AG04450 (cell line): ENCODE results near the gene SLC66A1. TPM values are rescaled to one million over a fixed set of nuclear protein-coding genes. Genes with fewer than 3 reads are reported as not detected.

ENCODE experiments used
- CTCF ChIA-PET: fragments of 300-600, 350-600 bp; formaldehyde crosslinking; extraction: SDS; loops from one replicate; lab custom pipeline; 2022; ENCODE audit warnings: antibody characterized with exemption, inconsistent platforms; lab: Charles Lee
- POLR2A ChIA-PET: fragments of 350-600 bp; formaldehyde crosslinking; extraction: SDS; loops from one replicate; lab custom pipeline; 2021; ENCODE audit warnings: antibody characterized with exemption, inconsistent platforms; lab: Yijun Ruan, JAX
- DNase-seq: peaks from one replicate; pipeline ENCODE4 v3.0.0-alpha.2; 2011; ENCODE audit warnings: low read depth, low spot score
- H3K27ac ChIP-seq: one replicate; pipeline ENCODE4 v1.5.1; 2012; ENCODE audit warnings: low read depth, low read length, control low read depth
- H3K27me3 ChIP-seq: one replicate; pipeline ENCODE4 v1.6.0; 2012; ENCODE audit warnings: low read length; ENCODE audit not compliant: control insufficient read depth, insufficient read depth
- H3K4me3 ChIP-seq: 2 replicates; pipeline ENCODE4 v1.5.1; 2011; ENCODE audit warnings: mild to moderate bottlenecking, low read depth, low read length, control low read depth
- H3K9me3 ChIP-seq: 2 replicates; pipeline ENCODE4 v1.5.1; 2012; ENCODE audit warnings: low read length; ENCODE audit not compliant: control insufficient read depth, insufficient read depth
- polyA plus RNA-seq: library from polyadenylated mRNA; depleted of rRNA; stranded (reverse); fragments of >200 nt; gene quantifications from 2 replicates; pipeline ENCODE4 v1.2.3, GENCODE V29; 2011
- TF ChIP-seq, protein P1 (sequence below): IDR thresholded peaks from 2 replicates; pipeline ENCODE4 v1.5.1; 2011; ENCODE audit warnings: low read depth, low read length, control low read depth, inconsistent platforms

Gene SLC66A1
- polyA plus RNA-seq, 1 experiment = 11.5 TPM

DNA sequence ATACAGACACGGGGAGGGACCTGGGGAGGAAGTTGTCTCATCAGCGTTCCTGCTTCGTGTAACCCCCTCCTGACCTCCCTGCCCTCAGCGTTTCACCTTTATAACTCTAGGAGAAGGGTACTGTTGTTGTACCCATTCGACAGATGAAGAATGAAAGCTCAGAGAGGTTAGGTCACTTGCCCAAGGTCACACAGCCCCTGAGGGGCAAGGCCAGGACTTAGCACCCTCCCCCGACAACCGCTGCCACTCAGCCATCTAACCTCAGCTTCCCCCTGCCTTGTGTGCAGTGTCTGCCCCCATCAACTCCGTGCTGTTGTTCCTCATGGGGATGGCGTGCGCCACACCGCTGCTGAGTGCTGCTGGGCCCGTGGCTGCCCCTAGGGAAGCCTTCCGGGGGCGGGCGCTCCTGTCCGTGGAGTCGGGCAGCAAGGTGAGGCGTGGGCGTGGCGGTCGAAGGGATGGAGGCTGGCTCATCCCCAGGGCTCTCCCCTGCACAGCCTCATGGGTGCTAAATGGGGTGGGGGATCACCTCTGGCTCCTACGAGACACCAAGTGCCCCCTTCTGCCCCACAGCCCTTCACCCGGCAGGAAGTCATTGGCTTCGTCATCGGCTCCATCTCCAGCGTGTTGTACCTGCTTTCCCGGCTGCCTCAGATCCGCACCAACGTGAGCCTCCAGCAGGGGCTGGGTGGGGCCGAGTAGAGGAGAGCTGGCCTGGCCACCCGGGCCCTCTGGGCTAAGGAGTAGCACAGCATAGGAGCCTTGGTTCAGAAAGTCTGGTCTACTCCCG, 14.0 kb downstream of the SLC66A1 start:
- TF ChIP-seq, protein P1, sequence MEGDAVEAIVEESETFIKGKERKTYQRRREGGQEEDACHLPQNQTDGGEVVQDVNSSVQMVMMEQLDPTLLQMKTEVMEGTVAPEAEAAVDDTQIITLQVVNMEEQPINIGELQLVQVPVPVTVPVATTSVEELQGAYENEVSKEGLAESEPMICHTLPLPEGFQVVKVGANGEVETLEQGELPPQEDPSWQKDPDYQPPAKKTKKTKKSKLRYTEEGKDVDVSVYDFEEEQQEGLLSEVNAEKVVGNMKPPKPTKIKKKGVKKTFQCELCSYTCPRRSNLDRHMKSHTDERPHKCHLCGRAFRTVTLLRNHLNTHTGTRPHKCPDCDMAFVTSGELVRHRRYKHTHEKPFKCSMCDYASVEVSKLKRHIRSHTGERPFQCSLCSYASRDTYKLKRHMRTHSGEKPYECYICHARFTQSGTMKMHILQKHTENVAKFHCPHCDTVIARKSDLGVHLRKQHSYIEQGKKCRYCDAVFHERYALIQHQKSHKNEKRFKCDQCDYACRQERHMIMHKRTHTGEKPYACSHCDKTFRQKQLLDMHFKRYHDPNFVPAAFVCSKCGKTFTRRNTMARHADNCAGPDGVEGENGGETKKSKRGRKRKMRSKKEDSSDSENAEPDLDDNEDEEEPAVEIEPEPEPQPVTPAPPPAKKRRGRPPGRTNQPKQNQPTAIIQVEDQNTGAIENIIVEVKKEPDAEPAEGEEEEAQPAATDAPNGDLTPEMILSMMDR = no peak
- H3K27me3 ChIP-seq = no peaks in the 10 kb centered on the region
- ChIA-PET POLR2A (no interaction called here), CTCF (no interaction called here)
- no peaks in the 10 kb centered on the region; the same call in 1 of the 2 replicates for H3K9me3 ChIP-seq
- no peak for DNase-seq
- no peak overlapping the region for H3K27ac ChIP-seq
- no peak overlapping the region for H3K4me3 ChIP-seq

DNA sequence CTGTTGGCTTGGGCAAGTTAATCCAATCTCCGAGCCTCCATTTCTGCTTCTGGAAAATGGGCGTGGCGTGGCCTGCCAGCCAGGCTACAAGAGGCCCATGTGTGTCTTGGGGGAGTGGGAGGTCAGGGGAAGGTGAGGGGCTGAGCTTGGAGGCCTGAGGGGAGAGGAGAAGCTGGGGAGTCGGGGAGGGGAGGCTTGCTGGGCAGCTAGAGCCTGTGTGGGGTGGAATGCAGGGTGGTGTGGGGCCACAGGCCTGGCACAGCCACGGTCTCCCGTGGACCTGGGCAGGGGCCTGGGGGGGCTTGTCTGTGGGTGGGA, 14.6 kb downstream of the SLC66A1 start:
- Histone ChIP-seq H3K27me3 (no peaks in the 10 kb centered on the region), H3K27ac (no peak overlapping the region), H3K4me3 (no peak overlapping the region), H3K9me3 (no peaks in the 10 kb centered on the region; the same call in 1 of the 2 replicates)
- TF ChIP-seq, protein P1 = no peak
- ChIA-PET POLR2A (no interaction called here), CTCF (no interaction called here)
- DNase-seq = no peak

DNA sequence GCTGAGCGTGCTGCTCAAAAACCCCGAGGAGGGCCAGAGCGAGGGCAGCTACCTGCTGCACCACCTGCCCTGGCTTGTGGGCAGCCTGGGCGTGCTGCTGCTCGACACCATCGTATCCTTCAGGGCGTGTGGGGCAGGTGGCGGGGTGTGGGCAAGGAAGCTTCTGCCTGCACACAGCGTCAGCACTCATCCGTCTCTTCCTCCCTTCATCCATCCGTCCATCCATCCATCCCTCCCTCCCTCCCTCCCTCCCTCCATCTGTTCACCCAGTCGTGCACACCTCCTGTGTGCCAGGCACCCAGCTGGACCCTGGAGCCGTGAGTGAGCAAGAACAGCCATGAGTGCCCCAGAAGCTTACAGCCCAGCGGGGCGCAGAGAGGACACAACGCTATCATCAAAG, 15.2 kb downstream of the SLC66A1 start:
- TF ChIP-seq, protein P1 = no peak
- Histone ChIP-seq H3K27ac (no peak overlapping the region), H3K9me3 (no peaks in the 10 kb centered on the region; the same call in 1 of the 2 replicates), H3K27me3 (no peaks in the 10 kb centered on the region), H3K4me3 (no peak overlapping the region)
- ChIA-PET POLR2A (no interaction called here), CTCF (interaction anchor here (0.6 kb wide), 1 partner anchor 330 kb away, joined by 4 read pairs; no protein-coding TSS in a partner anchor)
- DNase-seq = no peak

DNA sequence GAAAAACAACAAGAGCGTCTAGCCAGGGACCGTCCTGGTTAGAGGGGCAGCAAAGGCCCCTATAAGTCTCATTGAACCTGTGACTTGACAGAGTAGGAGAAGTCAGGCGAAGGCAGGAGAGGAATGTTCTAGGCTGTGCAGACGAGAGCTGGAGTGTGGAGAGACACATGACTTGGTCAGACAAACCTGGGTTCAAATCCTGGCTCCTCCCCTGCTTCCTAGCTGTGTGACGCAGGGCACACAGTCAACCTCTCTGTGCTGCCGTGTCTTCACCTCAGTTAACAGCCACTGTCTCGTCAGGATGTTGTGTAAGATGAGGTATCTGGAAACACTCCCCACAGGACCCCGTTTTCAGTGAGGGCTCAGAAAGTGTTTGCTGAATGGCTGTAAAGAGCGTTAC, 15.6 kb downstream of the SLC66A1 start:
- Histone ChIP-seq H3K4me3 (no peak overlapping the region), H3K27ac (no peak overlapping the region), H3K9me3 (no peaks in the 10 kb centered on the region; the same call in 1 of the 2 replicates), H3K27me3 (no peaks in the 10 kb centered on the region)
- CTCF ChIA-PET = interaction anchor here (0.6 kb wide), 1 partner anchor 330 kb away, joined by 4 read pairs; no protein-coding TSS in a partner anchor
- POLR2A ChIA-PET = no interaction called here
- TF ChIP-seq, protein P1 = no peak
- no peak for DNase-seq

DNA sequence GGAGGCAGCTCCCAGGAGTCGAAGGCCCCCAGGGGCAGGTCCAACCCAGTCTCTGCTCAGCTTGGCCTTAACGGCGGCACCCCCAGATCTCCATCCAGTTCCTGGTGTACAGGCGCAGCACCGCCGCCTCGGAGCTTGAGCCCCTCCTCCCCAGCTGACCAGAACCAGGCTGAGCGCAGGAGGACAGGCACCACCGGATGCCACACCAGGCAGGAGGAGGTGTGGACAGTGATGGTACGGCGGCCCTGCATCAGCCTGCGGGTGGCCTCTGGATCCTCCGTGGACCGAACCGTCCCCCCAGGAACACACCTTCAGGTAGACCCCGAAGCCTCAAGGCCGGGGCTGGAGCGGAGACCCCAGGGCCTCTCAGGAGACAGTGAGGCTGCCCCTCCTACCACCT, 16.4 kb downstream of the SLC66A1 start:
- TF ChIP-seq, protein P1 = no peak
- POLR2A ChIA-PET = no interaction called here
- no peaks in the 10 kb centered on the region for H3K27me3 ChIP-seq
- no peak for DNase-seq
- H3K27ac ChIP-seq = no peak overlapping the region
- CTCF ChIA-PET = no interaction called here
- no peak overlapping the region for H3K4me3 ChIP-seq
- H3K9me3 ChIP-seq = no peaks in the 10 kb centered on the region; the same call in 1 of the 2 replicates
